B cell (primary cell): ENCODE data around the gene PRKCA. TPM values are rescaled to one million over a fixed set of nuclear protein-coding genes. Genes with fewer than 3 reads are reported as not detected.

Experiments
- ATAC-seq: fragments of 200-7000 bp; cut with Tn5 transposase; one replicate; pipeline ENCODE4 v1.10.0; 2021; ENCODE audit warnings: low read depth, mild to moderate bottlenecking, moderate number of reproducible peaks, moderate library complexity
- CTCF ChIA-PET: fragments of 350-600 bp; sonication (Branson Sonifier 250); formaldehyde crosslinking; loops from one replicate; lab custom pipeline; 2021; ENCODE audit warnings: antibody characterized with exemption, inconsistent platforms; lab: Charles Lee
- POLR2A ChIA-PET: fragments of 350-600 bp; sonication (Branson Sonifier 250); formaldehyde crosslinking; loops from one replicate; lab custom pipeline; 2021; ENCODE audit warnings: antibody characterized with exemption; lab: Charles Lee
- DNase-seq: peaks from one replicate; pipeline ENCODE4 v3.0.0; 2013
- H2AFZ ChIP-seq: 2 replicates; pipeline ENCODE4 v1.6.1; 2012; ENCODE audit warnings: mild to moderate bottlenecking, low read depth, low read length; ENCODE audit not compliant: insufficient read depth, poor library complexity, severe bottlenecking
- H3K27ac ChIP-seq, 2 donors: 1 replicate in 1 of 2; 2 replicates in 1 of 2; pipeline ENCODE4 v1.5.1; 2012 to 2013; ENCODE audit warnings: low read length in 2 of 2, mild to moderate bottlenecking in 2 of 2, moderate library complexity in 1 of 2
- H3K27me3 ChIP-seq, 4 experiments: fragments of 200-600 bp in 1 of 4; sonication (generic) in 1 of 4; replicated peaks in 1 of 4; 1 replicate in 2 of 4; 2 replicates in 2 of 4; pipeline versions ENCODE4 v1.6.1 to v1.7.0; 2013 to 2016; ENCODE audit warnings: low read length in 3 of 4, mild to moderate bottlenecking in 2 of 4, mixed read lengths in 1 of 4, moderate library complexity in 1 of 4; ENCODE audit not compliant: insufficient read depth in 4 of 4, control insufficient read depth in 3 of 4; ENCODE audit errors: control extremely low read depth in 1 of 4
- H3K36me3 ChIP-seq, 2 experiments: replicated peaks in 1 of 2; 1 replicate in 1 of 2; 2 replicates in 1 of 2; pipeline versions ENCODE4 v1.6.1 to v1.7.1; 2013; ENCODE audit warnings: low read length in 1 of 2; ENCODE audit not compliant: insufficient read depth in 2 of 2, control insufficient read depth in 1 of 2; ENCODE audit errors: control extremely low read depth in 1 of 2, extremely low read depth in 1 of 2
- H3K4me1 ChIP-seq, 2 donors: fragments of 200-600 bp in 1 of 2; sonication (generic) in 1 of 2; 1 replicate in 1 of 2; 2 replicates in 1 of 2; pipeline versions ENCODE4 v1.5.1 to v1.6.1; 2013 to 2017; ENCODE audit warnings: low read length in 2 of 2; ENCODE audit not compliant: control insufficient read depth in 2 of 2, insufficient read depth in 2 of 2
- H3K4me2 ChIP-seq: replicated peaks from 2 replicates; pipeline ENCODE3; 2012; ENCODE audit warnings: mild to moderate bottlenecking, low read depth, low read length; ENCODE audit not compliant: poor library complexity, severe bottlenecking
- H3K4me3 ChIP-seq, 5 experiments: fragments of 200-600 bp in 1 of 5; sonication (generic) in 1 of 5; 1 replicate in 3 of 5; 2 replicates in 2 of 5; pipeline versions ENCODE4 v1.5.1 to v1.7.0; 2011 to 2016; ENCODE audit warnings: low read length in 4 of 5, mild to moderate bottlenecking in 4 of 5, low read depth in 2 of 5, control low read depth in 1 of 5, moderate library complexity in 1 of 5; ENCODE audit not compliant: insufficient read depth in 1 of 5; ENCODE audit errors: control extremely low read depth in 1 of 5, extremely low read depth in 1 of 5
- H3K79me2 ChIP-seq: fragments of 200-600 bp; sonication (generic); one replicate; pipeline ENCODE4 v1.6.0; 2016; ENCODE audit warnings: low read length; ENCODE audit not compliant: control insufficient read depth, insufficient read depth
- H3K9ac ChIP-seq: fragments of 200-600 bp; sonication (generic); 2 replicates; pipeline ENCODE4 v1.6.1; 2017; ENCODE audit warnings: mild to moderate bottlenecking, low read length, moderate library complexity
- H3K9me3 ChIP-seq, 3 donors: one replicate each; pipeline versions ENCODE4 v1.6.1 to v1.7.1; 2013; ENCODE audit warnings: low read length in 2 of 3; ENCODE audit not compliant: control insufficient read depth in 2 of 3, insufficient read depth in 1 of 3; ENCODE audit errors: control extremely low read depth in 1 of 3
- H4K20me1 ChIP-seq: 2 replicates; pipeline ENCODE4 v1.6.0; 2012; ENCODE audit warnings: mild to moderate bottlenecking, low read length; ENCODE audit not compliant: insufficient read depth, control insufficient read depth, poor library complexity, severe bottlenecking
- H3K27ac Mint-ChIP-seq: one replicate; pipeline ENCODE4 v1.8.0; 2021; ENCODE audit warnings: mixed read lengths
- H3K27me3 Mint-ChIP-seq: one replicate; pipeline ENCODE4 v1.8.0; 2021; ENCODE audit warnings: mixed read lengths
- H3K4me1 Mint-ChIP-seq: one replicate; pipeline ENCODE4 v1.8.0; 2021; ENCODE audit warnings: mixed read lengths
- H3K4me3 Mint-ChIP-seq: one replicate; pipeline ENCODE4 v1.8.0; 2021; ENCODE audit warnings: mixed read lengths
- H3K9me3 Mint-ChIP-seq: one replicate; pipeline ENCODE4 v1.8.0; 2022; ENCODE audit warnings: mixed read lengths; ENCODE audit not compliant: insufficient read depth
- CTCF ChIP-seq: fragments of 200-600 bp; IDR thresholded peaks from one replicate; pipeline ENCODE4 v1.8.0; 2022; ENCODE audit warnings: antibody characterized with exemption, mild to moderate bottlenecking
- EZH2 ChIP-seq: IDR thresholded peaks from 2 replicates; pipeline ENCODE4 v1.6.1; 2012; ENCODE audit warnings: borderline replicate concordance, low read depth, mild to moderate bottlenecking, moderate library complexity, low read length; ENCODE audit not compliant: insufficient read depth, poor library complexity, severe bottlenecking
- WGBS: methylation state at CpG from one replicate; pipeline ENCODE4 v1.1.5; 2013; ENCODE audit warnings: missing lambda C conversion rate; ENCODE audit not compliant: insufficient coverage; 5-methylcytosine and 5-hydroxymethylcytosine counted together
- intact Hi-C: fragments of 100-400 bp; cut with micrococcal nuclease; formaldehyde crosslinking; loops from one replicate; pipeline ENCODE4 v1.10.0; 2022
- polyA plus RNA-seq: library from polyadenylated mRNA; depleted of rRNA; stranded (reverse); fragments of >200 nt; gene quantifications from 2 replicates; pipeline ENCODE4 v1.2.3, GENCODE V29; 2012
- total RNA-seq, 2 donors: library from RNA; stranded (reverse); fragments of 120-200 nt in 1 of 2; gene quantifications; 1 replicate in 1 of 2; 2 replicates in 1 of 2; pipeline versions ENCODE4 v1.2.3 to v1.2.4, GENCODE V29; 2013 to 2022

Gene PRKCA
- total and polyA plus RNA-seq, 2 donors (not counting 1 experiment from before 2014, with no cell fraction given), result 0.33 to 7.7 TPM

- Histone ChIP-seq H3K27me3 (no peaks in the 10 kb centered on the region), H2AFZ (no peak overlapping the region), H3K36me3 (no peaks in the 10 kb centered on the region), H3K4me1 (no peaks in the 10 kb centered on the region), H3K4me2 (no peak overlapping the region), H3K79me2 (no peaks in the 10 kb centered on the region), H4K20me1 (no peaks in the 10 kb centered on the region), H3K9me3 (no peaks in the 10 kb centered on the region), H3K4me3 (no peak overlapping the region), H3K9ac (no peak overlapping the region), H3K27ac (no peak overlapping the region)
- Mint-ChIP-seq H3K27ac (no peak overlapping the region), H3K27me3 (no peaks in the 10 kb centered on the region), H3K4me1 (peaks cover 3% of the 10 kb centered on the region), H3K4me3 (no peak overlapping the region), H3K9me3 (no peaks in the 10 kb centered on the region)
- intact Hi-C loops, result no loop called here
- ChIA-PET POLR2A (no interaction called here), CTCF (no interaction called here)
- ATAC-seq, result no peak
- no peak for DNase-seq
- 63% methylated on average over 1 of the region's 2 CpGs for WGBS
- no peak for TF ChIP-seq EZH2
- TF ChIP-seq CTCF, result no peak
Observed at GRCh38 chr17:66689221-66689620, 386.8 kb downstream of the PRKCA start.

- no peaks in the 10 kb centered on the region for H3K9me3 ChIP-seq
- WGBS, result 97% methylated on average over 5 of the region's 7 CpGs
- no peaks in the 10 kb centered on the region for H3K79me2 ChIP-seq
- ChIA-PET CTCF (no interaction called here), POLR2A (no interaction called here)
- H3K36me3 ChIP-seq, result no peaks in the 10 kb centered on the region
- H3K27me3 ChIP-seq, result no peaks in the 10 kb centered on the region
- no peaks in the 10 kb centered on the region for H3K9me3 Mint-ChIP-seq
- no peaks in the 10 kb centered on the region for H3K4me1 ChIP-seq
- H3K4me1 Mint-ChIP-seq, result peaks cover 3% of the 10 kb centered on the region
- no peak for DNase-seq
- no peak overlapping the region for H3K27ac ChIP-seq
- H3K27me3 Mint-ChIP-seq, result no peaks in the 10 kb centered on the region
- TF ChIP-seq EZH2 (no peak), CTCF (no peak)
- no peak overlapping the region for H3K27ac Mint-ChIP-seq
- H2AFZ ChIP-seq, result no peak overlapping the region
- intact Hi-C loops, result no loop called here
- no peaks in the 10 kb centered on the region for H4K20me1 ChIP-seq
- H3K4me2 ChIP-seq, result no peak overlapping the region
- H3K4me3 Mint-ChIP-seq, result no peak overlapping the region
- H3K4me3 ChIP-seq, result no peak overlapping the region
- H3K9ac ChIP-seq, result no peak overlapping the region
- no peak for ATAC-seq
Observed at GRCh38 chr17:66690166-66690565, 387.8 kb downstream of the PRKCA start.
